ENCODE data around the gene FAM200C.
A peak's percentile ranks its signal among the peaks of the same experiment; 100 is the strongest.

The FAM200C gene

GRCh38 chr5:160419458-160420330, 19.8 kb upstream of the FAM200C start:
- DNase-seq (ENCODE audit: low read depth in 2 of 2): no peak

DNA sequence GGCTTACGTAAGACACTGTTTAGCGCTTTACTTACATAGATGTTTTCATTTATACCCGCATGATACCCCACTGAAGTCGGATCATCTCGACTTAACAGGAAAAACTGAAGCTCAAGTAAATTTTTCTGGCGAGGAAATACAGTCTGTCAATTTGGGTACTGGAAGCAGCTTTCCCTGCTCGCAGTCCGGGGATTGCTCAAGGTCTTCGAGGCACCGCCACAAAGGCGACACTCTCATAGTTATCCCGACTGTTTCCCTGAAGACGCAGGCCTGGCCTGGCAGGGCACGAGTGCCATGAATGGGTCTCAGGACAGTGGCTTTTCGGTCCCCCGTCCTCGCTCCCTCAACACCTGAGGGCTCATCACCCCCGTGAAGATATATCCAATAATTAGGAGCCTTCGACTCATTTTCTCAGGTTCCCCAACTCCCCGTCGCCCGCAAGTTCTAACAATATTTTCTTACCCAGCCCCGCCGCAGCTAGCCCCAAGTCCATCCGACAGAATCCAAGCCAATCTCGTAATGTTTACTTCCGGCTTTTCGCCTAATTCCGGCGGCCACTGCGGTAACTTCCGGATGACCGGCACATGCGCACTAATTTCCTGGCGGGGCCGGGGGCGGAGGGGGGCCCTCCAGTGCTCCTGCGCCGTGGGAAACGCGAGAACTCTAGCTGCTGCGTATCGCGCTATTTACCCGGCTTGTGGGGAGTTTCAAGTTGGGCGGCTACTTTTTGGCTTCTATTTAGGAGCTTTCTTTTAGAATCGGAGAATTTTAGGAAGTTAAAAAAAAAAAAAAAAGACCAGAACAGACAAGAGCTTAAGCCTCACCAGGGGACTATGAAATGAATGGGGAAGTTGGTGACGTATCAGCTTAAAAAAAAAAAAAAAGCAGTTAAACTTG, 19.0 kb upstream of the FAM200C start, which contains the start of gene SLU7:
Gene SLU7 (minus strand): TSS at position 521 of the 897 bp plus-strand sequence. CDS start 3,787 bp downstream, outside the sequence.
- peak; percentile 89 to 90 for DNase-seq (ENCODE audit: low read depth in 2 of 2)

DNA sequence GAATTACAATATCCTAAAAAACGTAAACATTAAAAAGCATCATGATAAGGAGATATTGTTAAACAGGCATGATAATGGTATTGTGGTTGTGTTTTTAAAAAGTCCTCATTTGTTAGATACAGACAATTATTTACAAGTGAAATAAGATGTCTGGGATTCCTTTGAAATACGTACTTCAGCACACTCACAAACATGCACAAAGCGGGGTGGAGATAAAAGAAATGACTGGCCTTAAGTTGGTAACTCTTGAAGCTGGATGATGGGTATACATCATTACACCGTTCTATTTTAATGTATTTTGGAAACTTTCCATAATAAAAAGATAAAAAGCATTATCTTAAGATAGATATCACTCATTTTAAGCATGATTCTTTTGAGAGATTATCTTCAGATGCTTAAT, 1.0 kb downstream of the FAM200C start:
- DNase-seq (ENCODE audit: low read depth in 2 of 2): no peak

DNA sequence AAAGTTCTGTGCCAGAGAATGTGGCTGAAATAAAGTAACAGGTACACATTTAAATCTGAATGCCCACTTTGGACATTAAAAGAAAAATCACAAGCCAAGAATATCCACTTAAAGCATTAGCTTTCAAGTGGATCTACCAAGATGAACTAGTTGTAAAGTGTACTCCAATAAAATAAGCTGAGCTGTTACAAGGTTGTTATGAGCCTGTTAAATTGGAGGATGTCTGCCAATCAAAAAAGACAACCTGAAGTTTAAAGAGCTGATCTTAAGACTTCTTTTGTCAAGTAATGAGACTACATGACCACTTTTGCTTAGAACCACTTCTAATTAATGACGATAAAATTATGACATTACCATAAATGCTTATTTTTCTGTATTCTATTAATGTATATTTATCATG, 2.4 kb downstream of the FAM200C start:
- no peak for DNase-seq (ENCODE audit: low read depth in 2 of 2)

DNA sequence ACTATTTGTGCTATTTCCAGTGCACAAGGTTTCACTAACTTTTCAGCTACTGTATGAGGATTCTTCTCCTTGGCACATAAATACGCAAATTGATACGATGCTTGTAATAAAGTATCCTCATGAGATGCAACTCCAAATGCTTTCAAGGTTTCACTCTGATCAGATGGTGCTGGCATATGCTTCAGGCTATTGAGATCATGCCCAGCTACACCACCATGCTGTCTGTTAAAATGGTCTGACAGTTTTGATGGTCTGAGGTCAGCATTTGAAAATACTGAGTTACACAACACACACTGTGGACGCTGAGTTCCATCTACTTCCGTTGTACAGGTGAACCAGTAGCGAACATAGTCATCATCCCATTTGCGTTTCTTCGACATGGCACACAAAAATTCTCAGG, 4.7 kb downstream of the FAM200C start:
- DNase-seq (ENCODE audit: low read depth in 2 of 2): no peak

GRCh38 chr5:160390787-160391696, 8.8 kb downstream of the FAM200C start:
- no peak for DNase-seq (ENCODE audit: low read depth in 2 of 2)

DNA sequence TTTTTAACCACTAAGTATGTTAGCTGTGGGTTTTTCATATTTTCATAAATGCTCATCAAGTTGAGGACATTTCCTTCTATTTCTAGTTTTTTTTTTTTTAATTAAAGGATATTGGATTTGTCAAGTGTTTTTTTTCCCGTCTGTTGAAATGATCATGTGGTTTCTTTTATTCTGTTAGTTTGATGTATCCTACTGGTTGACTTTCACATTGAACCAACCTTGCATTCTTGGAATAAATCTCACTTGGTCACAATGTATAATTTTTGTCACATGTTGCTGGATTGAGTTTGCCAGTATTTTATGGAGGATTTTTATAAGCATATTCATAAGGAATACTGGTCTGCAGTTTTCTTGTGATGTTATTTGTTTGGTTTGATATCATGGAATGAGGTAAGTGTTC, 12.4 kb downstream of the FAM200C start:
- DNase-seq (ENCODE audit: low read depth in 2 of 2): no peak

DNA sequence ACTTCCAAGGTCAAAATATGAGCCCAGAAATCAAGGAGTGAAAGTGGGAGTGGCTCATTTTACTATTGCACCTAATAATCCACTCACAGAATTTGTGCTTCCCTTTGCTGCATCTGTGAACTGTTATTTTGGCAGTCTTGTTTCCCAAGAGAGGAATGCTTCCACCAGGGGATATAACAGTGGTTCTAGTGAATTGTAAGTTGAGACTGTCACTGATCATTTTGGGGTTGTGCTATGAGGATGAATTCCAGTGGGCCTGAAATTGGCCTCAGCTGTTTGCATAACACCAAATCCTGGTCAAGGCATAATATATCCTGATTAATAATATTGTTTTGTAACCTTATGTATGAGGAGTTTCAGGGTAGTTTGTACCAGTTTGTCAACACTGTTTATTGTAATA, 14.4 kb downstream of the FAM200C start:
- no peak for DNase-seq (ENCODE audit: low read depth in 2 of 2)

DNA sequence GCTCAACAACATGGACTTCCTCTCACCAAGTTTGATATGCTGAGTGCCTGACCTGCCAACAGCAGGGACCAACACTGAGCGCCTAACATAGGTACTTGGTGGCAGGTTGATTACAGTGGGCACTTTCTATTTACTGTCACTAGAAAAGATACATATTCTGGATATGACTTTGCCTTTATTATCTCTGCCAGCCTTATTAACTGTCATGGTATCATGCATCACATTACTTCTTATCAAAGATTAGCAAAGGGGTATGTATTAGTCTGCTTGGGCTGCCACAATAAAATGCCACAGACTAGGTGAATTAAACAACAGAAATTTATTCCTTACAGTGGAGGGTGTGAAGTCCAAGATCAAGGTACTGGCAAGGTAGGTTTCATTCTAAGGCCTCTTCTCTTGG, 15.2 kb downstream of the FAM200C start:
- DNase-seq (ENCODE audit: low read depth in 2 of 2): no peak

DNA sequence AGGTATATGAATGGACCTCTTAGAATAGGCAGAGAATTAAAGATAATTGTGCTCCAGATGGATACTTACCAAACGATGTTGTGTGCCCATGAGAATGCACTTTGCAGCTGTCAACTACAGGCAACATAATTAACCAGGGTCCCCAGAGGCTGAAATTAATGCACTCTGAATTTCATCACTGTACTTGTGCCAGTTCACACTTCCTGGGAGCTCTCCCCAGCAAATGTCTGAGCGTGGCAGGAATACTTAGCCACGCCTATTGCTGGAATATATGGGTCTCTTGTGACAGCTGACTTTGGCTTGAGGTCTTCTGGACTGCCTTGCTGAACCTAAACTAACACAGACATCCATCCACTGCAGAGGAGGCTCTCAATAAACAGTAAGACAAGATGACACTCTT, 17.5 kb downstream of the FAM200C start:
- no peak for DNase-seq (ENCODE audit: low read depth in 2 of 2)

- no peak for DNase-seq (ENCODE audit: low read depth in 2 of 2)
These were observed 19.8 kb downstream of the FAM200C start for GRCh38 chr5:160380041-160380440.

GRCh38 chr5:160379511-160379910, 20.3 kb downstream of the FAM200C start:
- DNase-seq (ENCODE audit: low read depth in 2 of 2): no peak

GRCh38 chr5:160378330-160378729, 21.5 kb downstream of the FAM200C start:
- DNase-seq (ENCODE audit: low read depth in 2 of 2): no peak

- no peak for DNase-seq (ENCODE audit: low read depth in 2 of 2)
These were observed 22.2 kb downstream of the FAM200C start for GRCh38 chr5:160377651-160378050.

DNA sequence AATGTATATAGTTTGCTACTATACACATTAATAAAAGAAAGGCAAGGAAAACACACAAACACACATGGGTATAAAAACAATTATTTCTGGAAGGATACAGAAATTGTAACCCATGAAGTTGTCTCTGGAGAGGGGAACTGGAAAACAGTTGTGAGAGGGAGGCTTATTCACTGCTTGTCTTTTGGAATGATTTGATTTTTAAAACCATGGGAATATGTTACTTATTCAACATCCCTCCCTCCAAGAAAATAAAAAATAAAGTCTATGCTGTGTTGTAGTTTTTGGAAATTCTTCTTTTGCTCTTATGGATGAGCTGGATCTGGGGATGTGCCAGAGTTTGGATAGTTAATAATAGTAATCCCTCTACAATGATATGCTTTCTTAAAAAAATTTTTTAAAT, 23.4 kb downstream of the FAM200C start:
- no peak for DNase-seq (ENCODE audit: low read depth in 2 of 2)

- no peak for DNase-seq (ENCODE audit: low read depth in 2 of 2)
These were observed 24.2 kb downstream of the FAM200C start for GRCh38 chr5:160375701-160376100.

DNA sequence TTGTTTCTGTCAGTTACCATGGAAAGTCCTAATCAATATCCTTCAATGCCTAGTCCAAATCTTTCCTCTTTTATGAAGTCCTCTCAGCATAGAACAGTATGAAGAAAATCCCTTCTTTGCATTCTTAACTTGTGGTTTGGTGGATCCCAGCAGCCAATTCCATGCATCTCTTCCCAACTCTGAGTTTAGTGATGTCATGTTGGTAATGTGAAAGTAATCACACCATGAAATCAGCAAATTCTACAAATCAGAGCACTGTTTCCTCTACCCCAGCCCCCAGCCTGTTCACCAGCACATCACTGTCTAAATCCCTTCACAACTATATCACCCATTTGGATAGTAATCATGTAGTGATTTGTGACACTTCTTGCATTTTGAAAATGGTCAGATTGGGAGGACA, 24.7 kb downstream of the FAM200C start:
- DNase-seq (ENCODE audit: low read depth in 2 of 2): no peak

GRCh38 chr5:160371294-160371693, 28.6 kb downstream of the FAM200C start:
- no peak for DNase-seq (ENCODE audit: low read depth in 2 of 2)

DNA sequence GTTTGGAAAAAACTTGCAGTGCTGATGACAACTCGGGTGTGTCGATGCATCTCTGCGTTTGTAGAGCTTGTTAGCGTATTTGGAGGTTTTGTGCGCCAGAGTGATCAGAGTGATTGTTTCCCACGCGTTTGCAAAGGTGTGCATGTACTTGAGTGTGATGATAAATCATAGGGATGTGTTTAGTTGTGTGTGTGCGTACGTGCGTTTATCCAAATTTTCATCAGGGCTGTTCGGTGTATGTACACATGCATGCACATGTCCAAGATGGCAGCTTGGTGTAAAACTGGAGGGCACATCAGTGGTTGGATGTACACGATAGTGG, 29.2 kb downstream of the FAM200C start:
- no peak for DNase-seq (ENCODE audit: low read depth in 2 of 2)

DNA sequence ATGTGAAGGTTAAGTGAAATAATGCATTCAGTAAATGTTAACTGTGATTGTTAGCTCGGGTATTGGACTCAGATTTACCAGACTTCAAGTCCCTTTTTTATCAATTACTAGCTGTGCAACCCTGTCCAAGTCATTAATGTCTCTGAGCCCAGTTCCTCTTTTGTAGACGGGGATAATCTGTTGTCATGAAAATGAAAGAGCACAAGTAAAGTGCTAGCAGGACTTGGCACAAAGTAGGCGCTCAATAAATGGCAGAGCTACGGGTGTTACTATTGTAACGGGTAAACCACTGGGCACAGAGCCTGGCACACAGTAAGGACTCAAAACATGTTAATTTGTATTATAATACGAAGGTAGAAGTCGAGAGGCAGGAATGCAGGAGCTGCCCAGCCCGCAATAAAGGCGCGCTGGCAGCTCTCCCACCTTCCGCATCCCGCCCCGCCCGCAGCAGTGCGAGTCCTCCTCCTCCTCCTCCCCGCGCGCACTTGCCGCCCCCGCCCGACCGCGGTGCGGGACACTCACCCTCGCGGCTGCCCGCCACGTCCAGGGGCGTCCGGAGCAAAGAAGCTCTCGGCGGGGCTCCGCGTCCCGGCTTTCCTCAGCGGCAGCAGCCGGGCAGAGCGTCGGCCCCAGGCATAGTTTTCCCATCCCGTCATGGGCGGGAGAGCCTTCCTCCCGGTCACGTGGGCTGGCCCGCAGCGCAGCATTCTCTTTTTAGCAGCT, 29.7 kb downstream of the FAM200C start, which contains the start of gene C1QTNF2:
Gene C1QTNF2 (minus strand): TSS at position 637 of the 723 bp plus-strand sequence. CDS start 15,615 bp downstream, outside the sequence.
- peak; percentile 39 to 40 for DNase-seq (ENCODE audit: low read depth in 2 of 2)

DNA sequence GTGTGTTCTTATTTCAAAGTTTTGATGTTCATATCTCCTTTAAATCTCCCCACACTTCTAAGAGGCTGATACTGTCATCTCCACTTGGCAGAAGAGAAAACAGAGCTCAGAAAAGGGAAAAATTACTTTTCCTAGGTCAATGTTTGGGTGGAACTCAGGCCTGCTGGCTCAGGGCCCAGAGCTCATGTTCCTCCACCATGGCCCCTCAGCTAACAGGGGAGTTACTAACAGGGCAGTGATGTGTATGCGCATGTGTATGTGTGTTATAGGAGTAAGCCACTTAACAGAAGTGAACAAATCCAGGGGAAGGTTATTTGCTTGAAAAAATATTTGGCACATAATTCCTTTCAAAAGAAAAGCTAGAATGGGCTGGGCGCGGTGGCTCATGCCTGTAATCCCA, 32.0 kb downstream of the FAM200C start:
- no peak for DNase-seq (ENCODE audit: low read depth in 2 of 2)

Data from fibroblast of skin of left quadriceps (primary cell).